OCI-LY7 (cell line): ENCODE measurements around the gene DNAH9. TPM values are rescaled to one million over a fixed set of nuclear protein-coding genes. Genes with fewer than 3 reads are reported as not detected.

ENCODE experiments used
- BruUV-seq: library from RNA; stranded (reverse); fragments of 400-500 nt; replicated peaks from 2 replicates; lab custom pipeline; 2021; lab: Mats Ljungman, UMichigan
- CTCF ChIA-PET: fragments of 300-600 bp; sonication (Branson Sonifier 250); formaldehyde crosslinking; loops from one replicate; lab custom pipeline; 2022; ENCODE audit warnings: antibody characterized with exemption; ENCODE audit not compliant: unreplicated experiment; lab: Charles Lee
- POLR2A ChIA-PET: fragments of 300-600 bp; sonication (Branson Sonifier 250); formaldehyde crosslinking; loops from one replicate; lab custom pipeline; 2022; ENCODE audit warnings: antibody characterized with exemption; lab: Charles Lee
- DNase-seq: peaks from one replicate; pipeline ENCODE4 v3.0.0-alpha.2; 2015; ENCODE audit warnings: low spot score
- H2AFZ ChIP-seq: fragments of 200-600 bp; sonication (generic), shearing (Covaris generic); 2 replicates; pipeline ENCODE4 v1.6.1; 2014; ENCODE audit warnings: mild to moderate bottlenecking, antibody characterized with exemption, low read length, moderate library complexity
- H3K27ac ChIP-seq: fragments of 200-600 bp; sonication (generic); 2 replicates; pipeline ENCODE4 v1.5.1; 2014; ENCODE audit warnings: mixed run types, low read depth, mild to moderate bottlenecking, moderate library complexity, low read length, inconsistent platforms; ENCODE audit not compliant: poor library complexity, severe bottlenecking
- H3K36me3 ChIP-seq: fragments of 200-600 bp; sonication (generic); 2 replicates; pipeline ENCODE4 v1.6.1; 2014; ENCODE audit warnings: mild to moderate bottlenecking, antibody characterized with exemption, low read length, moderate library complexity, mixed read lengths; ENCODE audit not compliant: insufficient read depth
- H3K4me1 ChIP-seq: fragments of 200-600 bp; sonication (generic); 2 replicates; pipeline ENCODE4 v1.5.1; 2014; ENCODE audit warnings: mild to moderate bottlenecking, low read length; ENCODE audit not compliant: insufficient read depth, poor library complexity, severe bottlenecking
- H3K4me2 ChIP-seq: fragments of 200-600 bp; sonication (generic); 2 replicates; pipeline ENCODE4 v1.6.1; 2014; ENCODE audit warnings: mild to moderate bottlenecking, low read length
- H3K4me3 ChIP-seq: fragments of 200-600 bp; sonication (generic); 2 replicates; pipeline ENCODE4 v1.5.1; 2014; ENCODE audit warnings: mild to moderate bottlenecking, low read depth, low read length; ENCODE audit not compliant: poor library complexity, severe bottlenecking
- H3K79me2 ChIP-seq: fragments of 200-600 bp; sonication (generic); 2 replicates; pipeline ENCODE4 v1.6.1; 2016; ENCODE audit warnings: low read depth, mild to moderate bottlenecking, low read length, moderate library complexity, mixed read lengths; ENCODE audit not compliant: insufficient read depth
- H3K9me2 ChIP-seq: fragments of 200-600 bp; sonication (generic); 2 replicates; pipeline ENCODE4 v1.6.1; 2016; ENCODE audit warnings: mild to moderate bottlenecking, low read length, mixed read lengths; ENCODE audit not compliant: insufficient read depth
- H3K9me3 ChIP-seq: fragments of 200-600 bp; sonication (generic); 2 replicates; pipeline ENCODE4 v1.6.1; 2014; ENCODE audit warnings: mild to moderate bottlenecking, mixed run types, low read length, mixed read lengths
- H4K20me1 ChIP-seq: fragments of 200-600 bp; sonication (generic); 2 replicates; pipeline ENCODE4 v1.6.1; 2014; ENCODE audit warnings: mild to moderate bottlenecking, antibody characterized with exemption, low read length, moderate library complexity, mixed read lengths; ENCODE audit not compliant: insufficient read depth
- CTCF ChIP-seq: fragments of 200-600 bp; sonication (generic); conservative IDR thresholded peaks from 2 replicates; pipeline ENCODE4 v1.5.1; 2014; ENCODE audit warnings: mild to moderate bottlenecking, antibody characterized with exemption, low read length, moderate library complexity, mixed read lengths
- EZH2phosphoT487 ChIP-seq: fragments of 200-600 bp; sonication (generic); IDR thresholded peaks from 2 replicates; pipeline ENCODE4 v1.6.1; 2018; ENCODE audit warnings: low read depth, borderline replicate concordance, mild to moderate bottlenecking, mixed run types, antibody characterized with exemption, low read length, moderate library complexity, mixed read lengths
- intact Hi-C: fragments of 100-400 bp; cut with micrococcal nuclease; formaldehyde crosslinking; loops from one replicate; pipeline ENCODE4 v1.10.0; 2022; ENCODE audit not compliant: unreplicated experiment
- total RNA-seq, 2 experiments: library from RNA; depleted of rRNA in 1 of 2; stranded (reverse); fragments of >200 nt in 1 of 2; shearing (Covaris generic) in 1 of 2; gene quantifications; 2 replicates each; pipeline ENCODE4 v1.2.3, GENCODE V29; 2014 to 2022

DNAH9 gene
- total RNA-seq, 2 experiments from 2014 or later, result not detected

DNA sequence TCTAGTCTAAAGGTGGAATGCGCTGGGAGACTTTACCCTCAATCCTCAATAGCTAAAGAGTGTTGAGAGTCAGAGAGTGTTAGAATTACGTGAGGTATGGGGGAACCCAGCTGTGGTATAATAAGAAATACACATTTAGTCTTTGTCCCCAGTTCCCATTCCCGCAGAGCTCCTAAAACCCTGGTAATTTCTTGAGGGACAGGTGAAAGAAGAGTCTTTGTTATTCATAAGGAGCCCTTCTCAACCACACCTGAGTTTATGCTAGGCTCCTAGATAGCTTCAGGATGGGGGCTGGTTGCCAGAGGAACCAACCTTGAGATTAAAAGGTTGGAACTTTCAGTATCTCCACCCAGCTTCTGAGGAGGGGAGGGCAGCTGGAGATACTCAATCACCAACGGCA is 393.2 kb downstream of the DNAH9 start:
- ChIA-PET POLR2A (interaction anchor here (0.5 kb wide), 1 partner anchor 29 kb away, joined by 8 read pairs; no protein-coding TSS in a partner anchor), CTCF (no interaction called here)

DNA sequence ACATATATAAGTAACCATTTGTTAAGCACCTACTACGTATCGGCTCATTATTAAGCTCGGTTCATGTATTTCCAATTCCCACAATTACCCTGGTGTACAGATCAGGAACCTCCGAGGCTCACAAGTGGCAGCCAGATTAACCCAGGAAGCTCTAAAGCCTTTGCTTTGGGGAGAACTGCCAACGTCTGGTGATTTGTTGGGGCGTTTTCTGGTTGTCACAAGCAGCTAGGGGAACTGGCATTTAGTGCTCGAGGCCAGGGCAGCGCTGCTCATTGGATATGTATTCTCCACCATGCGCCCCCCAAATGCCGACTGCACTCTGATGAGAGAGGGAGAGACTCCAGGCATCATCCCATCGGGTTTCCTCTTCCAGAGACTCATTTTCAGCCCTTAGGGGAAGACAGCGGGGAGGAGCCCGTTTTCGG is 398.5 kb downstream of the DNAH9 start:
- Histone ChIP-seq H2AFZ (peak overlapping the region; percentile 97), H3K27ac (peak overlapping the region; percentile 47), H3K4me1 (peaks cover 9% of the 10 kb centered on the region), H4K20me1 (no peaks in the 10 kb centered on the region), H3K4me2 (peak overlapping the region; percentile 91), H3K4me3 (peak overlapping the region; percentile 95), H3K9me3 (no peaks in the 10 kb centered on the region), H3K79me2 (peaks cover 9% of the 10 kb centered on the region; the same call in 1 of the 2 replicates), H3K36me3 (no peaks in the 10 kb centered on the region), H3K9me2 (no peaks in the 10 kb centered on the region)
- BruUV-seq, result no TSS peak
- intact Hi-C loops, result loop anchor here (2.0 kb wide), 1 partner anchor 24 kb away; the partner anchor contains the start of gene MAP2K4
- ChIA-PET CTCF (no interaction called here), POLR2A (interaction anchor here (0.6 to 2.1 kb wide), 15 partner anchors 8 to 1223 kb away, joined by 3 to 39 read pairs (median 3); partner anchors contain the start of gene MAP2K4)
- DNase-seq, result peak; percentile 63
- TF ChIP-seq EZH2phosphoT487 (no peak), CTCF (no peak)

More for the DNA sequence above, 393.2 kb downstream of the DNAH9 start:
- 0 out of 2 replicates have a peak, but pooled peaks cover 3% of the 10 kb centered on the region for H3K36me3 ChIP-seq
- H3K9me3 ChIP-seq, result no peaks in the 10 kb centered on the region
- peaks cover 5% of the 10 kb centered on the region for H3K4me1 ChIP-seq
- no peak overlapping the region for H2AFZ ChIP-seq
- intact Hi-C loops, result no loop called here
- DNase-seq, result no peak
- BruUV-seq, result no TSS peak
- TF ChIP-seq CTCF (no peak), EZH2phosphoT487 (no peak)
- H3K79me2 ChIP-seq, result peaks cover 6% of the 10 kb centered on the region; the same call in 1 of the 2 replicates
- no peak overlapping the region for H3K4me2 ChIP-seq
- H3K9me2 ChIP-seq, result no peaks in the 10 kb centered on the region
- H4K20me1 ChIP-seq, result 0 out of 2 replicates have a peak, but pooled peaks cover 4% of the 10 kb centered on the region
- no peak overlapping the region for H3K27ac ChIP-seq
- H3K4me3 ChIP-seq, result no peak overlapping the region
